ENCODE data around the gene SLC9B1.
"Not testable (repeated sequence)": the region's sequence is repeated elsewhere in the genome, so short reads cannot be mapped to it uniquely, and the experiment has no call there.

- TF ChIP-seq RAD21 (IDR thresholded peaks at IDR 0.05; ENCODE audit: low read length); CTCF (IDR thresholded peaks at IDR 0.05); FOXJ3 (CRISPR knock-in tag; IDR thresholded peaks at IDR 0.05); EZH2phosphoT487 (IDR thresholded peaks at IDR 0.05; ENCODE audit: borderline replicate concordance, low read depth): not testable (repeated sequence)
Observed at GRCh38 chr4:102938063-102938462, 81.4 kb downstream of the SLC9B1 start.
